Natural killer cell (primary cell): ENCODE data around the gene SPPL2C. TPM values are rescaled to one million over a fixed set of nuclear protein-coding genes. Genes with fewer than 3 reads are reported as not detected.

Experiments used
- ATAC-seq, 3 donors: fragments of 150-1000 bp in 2 of 3; fragments of 200-7000 bp in 1 of 3; cut with Tn5 transposase; 1 replicate in 1 of 3; 2 replicates in 2 of 3; pipeline ENCODE4 v1.10.0; 2021; ENCODE audit warnings: mild to moderate bottlenecking in 2 of 3, moderate library complexity in 2 of 3
- DNase-seq, 2 donors: peaks; one replicate each; pipeline versions ENCODE4 v3.0.0 to v3.0.0-alpha.2; 2013 to 2021; ENCODE audit warnings: mixed read lengths in 1 of 2
- H3K27ac ChIP-seq: one replicate; pipeline ENCODE4 v1.5.1; 2013; ENCODE audit warnings: mild to moderate bottlenecking, low read length
- H3K27me3 ChIP-seq: one replicate; pipeline ENCODE4 v1.6.1; 2013; ENCODE audit warnings: low read length; ENCODE audit not compliant: control insufficient read depth, insufficient read depth
- H3K36me3 ChIP-seq: one replicate; pipeline ENCODE4 v1.6.1; 2013; ENCODE audit warnings: low read length; ENCODE audit not compliant: control insufficient read depth, insufficient read depth
- H3K4me1 ChIP-seq: one replicate; pipeline ENCODE4 v1.6.1; 2013; ENCODE audit warnings: low read length; ENCODE audit not compliant: control insufficient read depth, insufficient read depth
- H3K4me3 ChIP-seq: one replicate; pipeline ENCODE4 v1.5.1; 2013; ENCODE audit warnings: low read length
- H3K9me3 ChIP-seq: one replicate; pipeline ENCODE4 v1.6.1; 2013; ENCODE audit warnings: low read length; ENCODE audit not compliant: control insufficient read depth, insufficient read depth
- H3K27ac Mint-ChIP-seq, 2 donors: one replicate each; pipeline ENCODE4 v1.8.0; 2022; ENCODE audit warnings: mild to moderate bottlenecking in 2 of 2, mixed read lengths in 2 of 2, moderate library complexity in 1 of 2
- H3K27me3 Mint-ChIP-seq, 2 donors: one replicate each; pipeline ENCODE4 v1.8.0; 2022; ENCODE audit warnings: low read depth in 2 of 2, mixed read lengths in 2 of 2
- H3K36me3 Mint-ChIP-seq: one replicate; pipeline ENCODE4 v1.8.0; 2022; ENCODE audit warnings: mixed read lengths
- H3K4me1 Mint-ChIP-seq, 2 donors: one replicate each; pipeline ENCODE4 v1.8.0; 2022; ENCODE audit warnings: mixed read lengths in 2 of 2
- H3K4me3 Mint-ChIP-seq: one replicate; pipeline ENCODE4 v1.8.0; 2022; ENCODE audit warnings: mild to moderate bottlenecking, moderate library complexity, mixed read lengths
- H3K9me3 Mint-ChIP-seq, 2 donors: one replicate each; pipeline ENCODE4 v1.8.0; 2022; ENCODE audit warnings: mixed read lengths in 2 of 2
- CTCF ChIP-seq: fragments of 200-600 bp; IDR thresholded peaks from one replicate; pipeline ENCODE4 v1.8.0; 2022; ENCODE audit warnings: antibody characterized with exemption
- WGBS: methylation state at CpG from one replicate; pipeline ENCODE4 v1.1.7; 2013; ENCODE audit warnings: missing lambda C conversion rate; ENCODE audit not compliant: insufficient coverage; 5-methylcytosine and 5-hydroxymethylcytosine counted together
- intact Hi-C: fragments of 100-400 bp; cut with micrococcal nuclease; formaldehyde crosslinking; loops from one replicate; pipeline ENCODE4 v1.14.2; 2022
- total RNA-seq, 4 donors: library from RNA; stranded (reverse); fragments of 120-200 nt in 1 of 4; gene quantifications; one replicate each; pipeline versions ENCODE4 v1.2.3 to v1.2.4, GENCODE V29; 2013 to 2022

Gene SPPL2C
- total RNA-seq, 3 donors from 2014 or later (not counting 1 experiment from before 2014, with no cell fraction given) = not detected

GRCh38 chr17:45837187-45837586 is 7.5 kb upstream of the SPPL2C start:
- Histone ChIP-seq H3K27me3 (no peaks in the 10 kb centered on the region), H3K27ac (no peak overlapping the region), H3K4me1 (no peaks in the 10 kb centered on the region), H3K36me3 (no peaks in the 10 kb centered on the region), H3K4me3 (no peak overlapping the region), H3K9me3 (no peaks in the 10 kb centered on the region)
- Mint-ChIP-seq H3K9me3 (no peaks in the 10 kb centered on the region), H3K4me1 (no peaks in the 10 kb centered on the region), H3K27ac (no peak overlapping the region), H3K36me3 (no peaks in the 10 kb centered on the region), H3K27me3 (peaks cover 0 to 9% of the 10 kb centered on the region in 2 donors), H3K4me3 (no peak overlapping the region)
- DNase-seq (no peak), ATAC-seq (no peak)
- 69% methylated on average over 10 of the region's 10 CpGs for WGBS
- intact Hi-C loops = no loop called here
- TF ChIP-seq CTCF = no peak

DNA sequence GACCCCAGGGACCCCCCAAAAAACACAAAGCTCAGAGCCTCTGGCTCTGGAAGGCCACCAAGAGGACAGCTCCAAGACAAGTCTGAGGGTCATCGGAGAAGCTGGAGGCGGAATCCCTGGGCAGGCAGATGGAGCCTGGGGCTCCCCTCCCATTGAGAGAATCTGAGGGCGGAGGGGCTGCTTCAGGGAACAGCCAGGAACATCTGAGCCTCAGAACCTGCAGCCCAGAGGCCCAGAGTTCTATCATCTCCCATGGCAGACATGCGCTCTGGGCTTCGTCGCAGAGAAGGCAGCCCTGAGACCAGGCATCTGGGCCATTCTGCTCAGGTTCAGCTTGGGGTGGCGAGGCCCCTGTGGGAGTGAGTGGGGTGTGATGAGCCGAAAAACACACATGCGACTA is 7.1 kb upstream of the SPPL2C start:
- WGBS = 90% methylated on average over 9 of the region's 9 CpGs
- no peaks in the 10 kb centered on the region for H3K27me3 ChIP-seq
- no peak for TF ChIP-seq CTCF
- no peaks in the 10 kb centered on the region for H3K9me3 Mint-ChIP-seq
- intact Hi-C loops = no loop called here
- peaks cover 0 to 9% of the 10 kb centered on the region in 2 donors for H3K27me3 Mint-ChIP-seq
- H3K27ac ChIP-seq = no peak overlapping the region
- no peak overlapping the region for H3K4me3 ChIP-seq
- H3K36me3 Mint-ChIP-seq = no peaks in the 10 kb centered on the region
- H3K4me1 Mint-ChIP-seq = no peaks in the 10 kb centered on the region
- no peak for DNase-seq
- no peak overlapping the region for H3K27ac Mint-ChIP-seq
- H3K36me3 ChIP-seq = no peaks in the 10 kb centered on the region
- H3K9me3 ChIP-seq = no peaks in the 10 kb centered on the region
- no peak for ATAC-seq
- H3K4me3 Mint-ChIP-seq = no peak overlapping the region
- H3K4me1 ChIP-seq = no peaks in the 10 kb centered on the region

- no peak for TF ChIP-seq CTCF
- no peaks in the 10 kb centered on the region for H3K4me1 ChIP-seq
- Mint-ChIP-seq H3K27ac (no peak overlapping the region), H3K36me3 (no peaks in the 10 kb centered on the region), H3K9me3 (no peaks in the 10 kb centered on the region), H3K27me3 (peaks cover 0 to 7% of the 10 kb centered on the region in 2 donors), H3K4me1 (no peaks in the 10 kb centered on the region), H3K4me3 (no peak overlapping the region)
- no peak overlapping the region for H3K4me3 ChIP-seq
- ATAC-seq = no peak
- no peak for DNase-seq
- no peaks in the 10 kb centered on the region for H3K36me3 ChIP-seq
- WGBS = 88% methylated on average over 8 of the region's 8 CpGs
- H3K27me3 ChIP-seq = no peaks in the 10 kb centered on the region
- intact Hi-C loops = no loop called here
- H3K27ac ChIP-seq = no peak overlapping the region
- H3K9me3 ChIP-seq = no peaks in the 10 kb centered on the region
Observed at GRCh38 chr17:45838751-45839295, 5.9 kb upstream of the SPPL2C start.

GRCh38 chr17:45839442-45839841 is 5.2 kb upstream of the SPPL2C start:
- Histone ChIP-seq H3K36me3 (no peaks in the 10 kb centered on the region), H3K27ac (no peak overlapping the region), H3K27me3 (no peaks in the 10 kb centered on the region), H3K4me3 (no peak overlapping the region), H3K4me1 (no peaks in the 10 kb centered on the region), H3K9me3 (no peaks in the 10 kb centered on the region)
- intact Hi-C loops = no loop called here
- no peak for ATAC-seq
- H3K4me1 Mint-ChIP-seq = no peaks in the 10 kb centered on the region
- no peak for DNase-seq
- no peak overlapping the region for H3K27ac Mint-ChIP-seq
- H3K27me3 Mint-ChIP-seq = peaks cover 0 to 3% of the 10 kb centered on the region in 2 donors
- no peaks in the 10 kb centered on the region for H3K36me3 Mint-ChIP-seq
- no peaks in the 10 kb centered on the region for H3K9me3 Mint-ChIP-seq
- 91% methylated on average over 4 of the region's 4 CpGs for WGBS
- H3K4me3 Mint-ChIP-seq = no peak overlapping the region
- no peak for TF ChIP-seq CTCF
